ENCODE data around the gene R3HDM4.

GRCh38 chr19:934197-934840, 21.3 kb upstream of the R3HDM4 start:
- TF ChIP-seq GATA2 (IDR thresholded peaks at IDR 0.05; ENCODE audit: low read depth, low read length) (no peak), GATA3 (IDR thresholded peaks at IDR 0.05; ENCODE audit: low read depth, low read length) (no peak)

All from SH-SY5Y (cell line).